HepG2 (cell line): ENCODE data around the gene EFCAB13. TPM values are rescaled to one million over a fixed set of nuclear protein-coding genes. Genes with fewer than 3 reads are reported as not detected.

Source experiments
- polyA plus RNA-seq, 8 experiments: library from polyadenylated mRNA; depleted of rRNA in 3 of 8; stranded (reverse) in 7 of 8; unstranded in 1 of 8; fragments of >200 nt; fragmentation: Illumina TruSeq in 4 of 8; extraction: Trizol in 4 of 8; gene quantifications; 2 replicates each; pipeline versions ENCODE4 v1.2.1 to v1.2.3, GENCODE V29; 2011 to 2016; ENCODE audit warnings: low read depth in 4 of 8, missing spikeins in 1 of 8, mixed read lengths in 1 of 8; ENCODE audit not compliant: insufficient read depth in 1 of 8
- total RNA-seq, 5 experiments: library from RNA; depleted of rRNA; stranded (reverse); fragments of >200 nt; fragmentation: Illumina TruSeq; extraction: Trizol; gene quantifications; 2 replicates each; pipeline ENCODE4 v1.2.3, GENCODE V29; 2016; ENCODE audit warnings: low read depth in 1 of 5
- TF ChIP-seq, protein P1 (sequence below): sonication (generic); formaldehyde crosslinking; IDR thresholded peaks from 2 replicates; pipeline ENCODE4 v1.5.0; 2020; ENCODE audit warnings: mild to moderate bottlenecking, missing genetic modification reagents, borderline replicate concordance
- TF ChIP-seq, protein P2 (sequence below): IDR thresholded peaks from 2 replicates; pipeline ENCODE4 v1.4.0; 2020; ENCODE audit warnings: mild to moderate bottlenecking, missing genetic modification reagents

Gene EFCAB13
- total and polyA plus RNA-seq, 2 of the 13 experiments (the other 11 are each of a cell fraction or from before 2014, with no cell fraction given) = 0.22 to 0.71 TPM

DNA sequence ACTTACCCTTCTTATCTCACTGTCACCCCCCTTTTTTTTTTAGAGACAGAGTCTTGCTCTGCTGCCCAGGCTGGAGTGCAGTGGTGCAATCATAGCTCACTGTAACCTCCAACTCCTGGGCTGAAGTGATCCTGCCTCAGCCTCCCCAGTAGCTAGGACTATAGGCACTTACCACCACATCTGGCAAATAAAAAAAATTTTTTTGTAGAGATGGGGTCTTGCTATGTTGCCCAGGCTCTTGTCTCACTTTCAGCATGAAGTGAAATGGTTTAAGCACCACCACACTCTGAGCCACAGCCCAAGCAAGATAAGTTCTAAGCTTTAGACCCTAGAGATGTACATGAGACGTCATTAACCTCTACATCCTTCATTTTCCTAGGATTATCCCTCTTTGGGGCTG, 34.5 kb upstream of the EFCAB13 start (continued):
- TF ChIP-seq, protein P1, sequence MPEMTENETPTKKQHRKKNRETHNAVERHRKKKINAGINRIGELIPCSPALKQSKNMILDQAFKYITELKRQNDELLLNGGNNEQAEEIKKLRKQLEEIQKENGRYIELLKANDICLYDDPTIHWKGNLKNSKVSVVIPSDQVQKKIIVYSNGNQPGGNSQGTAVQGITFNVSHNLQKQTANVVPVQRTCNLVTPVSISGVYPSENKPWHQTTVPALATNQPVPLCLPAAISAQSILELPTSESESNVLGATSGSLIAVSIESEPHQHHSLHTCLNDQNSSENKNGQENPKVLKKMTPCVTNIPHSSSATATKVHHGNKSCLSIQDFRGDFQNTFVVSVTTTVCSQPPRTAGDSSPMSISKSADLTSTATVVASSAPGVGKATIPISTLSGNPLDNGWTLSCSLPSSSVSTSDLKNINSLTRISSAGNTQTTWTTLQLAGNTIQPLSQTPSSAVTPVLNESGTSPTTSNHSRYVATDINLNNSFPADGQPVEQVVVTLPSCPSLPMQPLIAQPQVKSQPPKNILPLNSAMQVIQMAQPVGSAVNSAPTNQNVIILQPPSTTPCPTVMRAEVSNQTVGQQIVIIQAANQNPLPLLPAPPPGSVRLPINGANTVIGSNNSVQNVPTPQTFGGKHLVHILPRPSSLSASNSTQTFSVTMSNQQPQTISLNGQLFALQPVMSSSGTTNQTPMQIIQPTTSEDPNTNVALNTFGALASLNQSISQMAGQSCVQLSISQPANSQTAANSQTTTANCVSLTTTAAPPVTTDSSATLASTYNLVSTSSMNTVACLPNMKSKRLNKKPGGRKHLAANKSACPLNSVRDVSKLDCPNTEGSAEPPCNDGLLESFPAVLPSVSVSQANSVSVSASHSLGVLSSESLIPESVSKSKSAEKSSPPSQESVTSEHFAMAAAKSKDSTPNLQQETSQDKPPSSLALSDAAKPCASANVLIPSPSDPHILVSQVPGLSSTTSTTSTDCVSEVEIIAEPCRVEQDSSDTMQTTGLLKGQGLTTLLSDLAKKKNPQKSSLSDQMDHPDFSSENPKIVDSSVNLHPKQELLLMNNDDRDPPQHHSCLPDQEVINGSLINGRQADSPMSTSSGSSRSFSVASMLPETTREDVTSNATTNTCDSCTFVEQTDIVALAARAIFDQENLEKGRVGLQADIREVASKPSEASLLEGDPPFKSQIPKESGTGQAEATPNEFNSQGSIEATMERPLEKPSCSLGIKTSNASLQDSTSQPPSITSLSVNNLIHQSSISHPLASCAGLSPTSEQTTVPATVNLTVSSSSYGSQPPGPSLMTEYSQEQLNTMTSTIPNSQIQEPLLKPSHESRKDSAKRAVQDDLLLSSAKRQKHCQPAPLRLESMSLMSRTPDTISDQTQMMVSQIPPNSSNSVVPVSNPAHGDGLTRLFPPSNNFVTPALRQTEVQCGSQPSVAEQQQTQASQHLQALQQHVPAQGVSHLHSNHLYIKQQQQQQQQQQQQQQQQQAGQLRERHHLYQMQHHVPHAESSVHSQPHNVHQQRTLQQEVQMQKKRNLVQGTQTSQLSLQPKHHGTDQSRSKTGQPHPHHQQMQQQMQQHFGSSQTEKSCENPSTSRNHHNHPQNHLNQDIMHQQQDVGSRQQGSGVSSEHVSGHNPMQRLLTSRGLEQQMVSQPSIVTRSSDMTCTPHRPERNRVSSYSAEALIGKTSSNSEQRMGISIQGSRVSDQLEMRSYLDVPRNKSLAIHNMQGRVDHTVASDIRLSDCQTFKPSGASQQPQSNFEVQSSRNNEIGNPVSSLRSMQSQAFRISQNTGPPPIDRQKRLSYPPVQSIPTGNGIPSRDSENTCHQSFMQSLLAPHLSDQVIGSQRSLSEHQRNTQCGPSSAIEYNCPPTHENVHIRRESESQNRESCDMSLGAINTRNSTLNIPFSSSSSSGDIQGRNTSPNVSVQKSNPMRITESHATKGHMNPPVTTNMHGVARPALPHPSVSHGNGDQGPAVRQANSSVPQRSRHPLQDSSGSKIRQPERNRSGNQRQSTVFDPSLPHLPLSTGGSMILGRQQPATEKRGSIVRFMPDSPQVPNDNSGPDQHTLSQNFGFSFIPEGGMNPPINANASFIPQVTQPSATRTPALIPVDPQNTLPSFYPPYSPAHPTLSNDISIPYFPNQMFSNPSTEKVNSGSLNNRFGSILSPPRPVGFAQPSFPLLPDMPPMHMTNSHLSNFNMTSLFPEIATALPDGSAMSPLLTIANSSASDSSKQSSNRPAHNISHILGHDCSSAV (CRISPR knock-in tag) = no peak
- TF ChIP-seq, protein P2, sequence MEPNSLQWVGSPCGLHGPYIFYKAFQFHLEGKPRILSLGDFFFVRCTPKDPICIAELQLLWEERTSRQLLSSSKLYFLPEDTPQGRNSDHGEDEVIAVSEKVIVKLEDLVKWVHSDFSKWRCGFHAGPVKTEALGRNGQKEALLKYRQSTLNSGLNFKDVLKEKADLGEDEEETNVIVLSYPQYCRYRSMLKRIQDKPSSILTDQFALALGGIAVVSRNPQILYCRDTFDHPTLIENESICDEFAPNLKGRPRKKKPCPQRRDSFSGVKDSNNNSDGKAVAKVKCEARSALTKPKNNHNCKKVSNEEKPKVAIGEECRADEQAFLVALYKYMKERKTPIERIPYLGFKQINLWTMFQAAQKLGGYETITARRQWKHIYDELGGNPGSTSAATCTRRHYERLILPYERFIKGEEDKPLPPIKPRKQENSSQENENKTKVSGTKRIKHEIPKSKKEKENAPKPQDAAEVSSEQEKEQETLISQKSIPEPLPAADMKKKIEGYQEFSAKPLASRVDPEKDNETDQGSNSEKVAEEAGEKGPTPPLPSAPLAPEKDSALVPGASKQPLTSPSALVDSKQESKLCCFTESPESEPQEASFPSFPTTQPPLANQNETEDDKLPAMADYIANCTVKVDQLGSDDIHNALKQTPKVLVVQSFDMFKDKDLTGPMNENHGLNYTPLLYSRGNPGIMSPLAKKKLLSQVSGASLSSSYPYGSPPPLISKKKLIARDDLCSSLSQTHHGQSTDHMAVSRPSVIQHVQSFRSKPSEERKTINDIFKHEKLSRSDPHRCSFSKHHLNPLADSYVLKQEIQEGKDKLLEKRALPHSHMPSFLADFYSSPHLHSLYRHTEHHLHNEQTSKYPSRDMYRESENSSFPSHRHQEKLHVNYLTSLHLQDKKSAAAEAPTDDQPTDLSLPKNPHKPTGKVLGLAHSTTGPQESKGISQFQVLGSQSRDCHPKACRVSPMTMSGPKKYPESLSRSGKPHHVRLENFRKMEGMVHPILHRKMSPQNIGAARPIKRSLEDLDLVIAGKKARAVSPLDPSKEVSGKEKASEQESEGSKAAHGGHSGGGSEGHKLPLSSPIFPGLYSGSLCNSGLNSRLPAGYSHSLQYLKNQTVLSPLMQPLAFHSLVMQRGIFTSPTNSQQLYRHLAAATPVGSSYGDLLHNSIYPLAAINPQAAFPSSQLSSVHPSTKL (CRISPR knock-in tag) = no peak
